Choroid plexus epithelial cell (primary cell): ENCODE data around the gene TOMM34.
A peak's percentile ranks its signal among the peaks of the same experiment; 100 is the strongest.

Experiments
- DNase-seq: peaks from one replicate; pipeline ENCODE4 v3.0.0-alpha.2; 2010; ENCODE audit warnings: low read depth
- H3K4me3 ChIP-seq: 2 replicates; pipeline ENCODE4 v1.5.1; 2011; ENCODE audit warnings: low read depth, mild to moderate bottlenecking, control low read depth, low read length, moderate library complexity
- TF ChIP-seq, protein P1 (sequence below): conservative IDR thresholded peaks from 2 replicates; pipeline ENCODE4 v1.5.1; 2011; ENCODE audit warnings: low read depth, mild to moderate bottlenecking, control low read depth, inconsistent platforms, low read length, moderate library complexity

Gene TOMM34

DNA sequence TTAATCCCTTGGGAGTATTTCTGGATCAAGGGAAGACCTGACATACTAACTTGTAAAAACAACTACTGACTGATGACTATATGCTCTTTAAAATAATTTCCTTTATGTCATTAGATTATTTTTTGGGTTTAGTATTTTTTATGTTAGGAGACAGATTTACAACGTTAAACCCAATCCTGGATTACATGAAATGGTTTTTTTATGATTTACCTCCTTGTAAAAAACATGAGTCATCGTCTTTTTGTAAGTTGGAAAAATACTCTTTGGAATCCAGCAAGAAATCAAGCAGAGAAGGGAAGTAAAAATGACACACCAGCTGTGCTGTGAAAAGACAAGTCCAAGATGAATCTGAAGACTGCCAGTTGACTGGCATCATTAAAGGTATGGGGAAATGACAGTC lies 12.9 kb upstream of the TOMM34 start:
- peak; percentile 36 for DNase-seq
- TF ChIP-seq, protein P1, sequence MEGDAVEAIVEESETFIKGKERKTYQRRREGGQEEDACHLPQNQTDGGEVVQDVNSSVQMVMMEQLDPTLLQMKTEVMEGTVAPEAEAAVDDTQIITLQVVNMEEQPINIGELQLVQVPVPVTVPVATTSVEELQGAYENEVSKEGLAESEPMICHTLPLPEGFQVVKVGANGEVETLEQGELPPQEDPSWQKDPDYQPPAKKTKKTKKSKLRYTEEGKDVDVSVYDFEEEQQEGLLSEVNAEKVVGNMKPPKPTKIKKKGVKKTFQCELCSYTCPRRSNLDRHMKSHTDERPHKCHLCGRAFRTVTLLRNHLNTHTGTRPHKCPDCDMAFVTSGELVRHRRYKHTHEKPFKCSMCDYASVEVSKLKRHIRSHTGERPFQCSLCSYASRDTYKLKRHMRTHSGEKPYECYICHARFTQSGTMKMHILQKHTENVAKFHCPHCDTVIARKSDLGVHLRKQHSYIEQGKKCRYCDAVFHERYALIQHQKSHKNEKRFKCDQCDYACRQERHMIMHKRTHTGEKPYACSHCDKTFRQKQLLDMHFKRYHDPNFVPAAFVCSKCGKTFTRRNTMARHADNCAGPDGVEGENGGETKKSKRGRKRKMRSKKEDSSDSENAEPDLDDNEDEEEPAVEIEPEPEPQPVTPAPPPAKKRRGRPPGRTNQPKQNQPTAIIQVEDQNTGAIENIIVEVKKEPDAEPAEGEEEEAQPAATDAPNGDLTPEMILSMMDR = no peak
- no peak overlapping the region for H3K4me3 ChIP-seq

DNA sequence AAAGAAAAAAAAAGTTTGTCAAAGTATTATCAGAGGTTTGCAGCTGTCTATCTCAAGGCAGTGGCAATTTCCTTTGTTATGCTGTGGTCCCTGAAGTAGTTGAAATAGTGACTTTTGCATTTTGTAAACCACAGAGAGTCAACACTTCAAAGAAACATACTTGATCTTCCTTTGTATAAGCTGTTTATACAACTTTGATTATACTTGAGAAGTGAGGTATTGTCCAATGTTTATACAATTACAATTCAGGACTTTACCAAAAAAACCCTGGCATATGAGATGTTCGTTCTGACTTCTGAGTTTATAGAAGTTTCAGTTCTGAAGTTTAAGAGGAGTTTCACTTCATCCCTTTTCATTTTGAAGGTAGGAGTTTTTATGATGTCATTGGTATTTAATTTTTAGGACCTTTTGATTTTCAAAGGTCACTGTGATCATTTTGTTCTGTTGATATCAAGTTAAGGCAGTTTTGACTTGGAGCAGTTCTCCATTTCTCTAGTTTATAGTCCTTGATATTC lies 10.1 kb upstream of the TOMM34 start:
- no peak overlapping the region for H3K4me3 ChIP-seq
- no peak for DNase-seq
- TF ChIP-seq, protein P1 = no peak

DNA sequence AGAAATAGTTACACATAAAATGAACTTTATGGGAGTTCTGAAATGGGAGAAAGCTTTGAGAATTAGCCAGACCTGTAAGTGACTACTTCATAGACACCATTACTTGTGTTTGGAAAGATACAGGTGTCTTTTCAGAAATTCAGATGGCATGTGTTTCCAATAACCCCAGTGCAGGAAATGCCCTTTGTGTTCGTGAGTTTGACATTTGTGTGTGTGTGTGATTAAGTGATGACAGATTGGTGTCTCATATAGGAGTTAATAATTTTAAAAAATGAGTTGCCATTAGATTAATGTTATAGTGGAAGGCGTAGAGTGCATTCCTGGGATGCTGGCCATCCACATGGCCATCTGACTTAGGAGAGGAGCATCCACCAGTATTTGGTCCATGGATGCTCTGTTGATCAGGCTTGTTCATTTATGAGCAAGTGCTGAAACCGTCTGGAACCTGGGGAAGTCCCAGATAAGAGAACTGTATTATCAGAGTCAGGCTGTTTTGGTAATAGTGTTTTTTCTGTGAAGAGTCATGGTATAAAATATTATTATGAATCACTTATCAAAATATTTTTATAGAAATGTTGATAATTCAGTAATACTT lies 9.2 kb upstream of the TOMM34 start:
- TF ChIP-seq, protein P1 = no peak
- no peak for DNase-seq
- H3K4me3 ChIP-seq = no peak overlapping the region

DNA sequence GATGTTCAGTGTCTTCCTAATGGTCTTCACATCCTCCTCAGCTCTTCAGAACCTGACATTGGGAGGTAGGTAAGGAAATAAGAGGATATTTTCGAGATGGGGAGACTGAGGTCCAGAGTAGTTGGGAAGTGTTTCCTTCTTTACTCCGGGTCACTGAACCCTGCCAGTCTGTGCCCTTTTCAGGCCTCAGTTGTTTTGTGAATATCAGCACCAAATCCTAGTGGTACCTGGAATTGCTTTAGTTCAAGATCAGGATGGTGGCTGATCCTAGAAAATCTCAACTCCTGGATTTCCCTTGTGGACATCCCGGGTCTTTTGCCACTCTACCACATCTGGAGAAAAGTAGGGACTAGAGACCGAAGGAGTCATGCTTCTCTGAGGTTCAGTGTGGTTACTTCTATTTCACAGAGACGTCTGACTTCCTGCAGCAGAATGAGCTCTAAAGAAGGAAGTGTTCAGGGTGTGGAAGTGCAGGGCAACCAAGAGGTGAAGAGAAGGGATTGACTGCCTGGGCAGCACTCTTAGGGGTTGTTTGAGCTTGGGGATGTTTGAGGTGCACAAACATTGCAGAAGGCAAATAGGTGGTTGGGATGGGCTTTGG lies 7.1 kb upstream of the TOMM34 start:
- TF ChIP-seq, protein P1 = no peak

DNA sequence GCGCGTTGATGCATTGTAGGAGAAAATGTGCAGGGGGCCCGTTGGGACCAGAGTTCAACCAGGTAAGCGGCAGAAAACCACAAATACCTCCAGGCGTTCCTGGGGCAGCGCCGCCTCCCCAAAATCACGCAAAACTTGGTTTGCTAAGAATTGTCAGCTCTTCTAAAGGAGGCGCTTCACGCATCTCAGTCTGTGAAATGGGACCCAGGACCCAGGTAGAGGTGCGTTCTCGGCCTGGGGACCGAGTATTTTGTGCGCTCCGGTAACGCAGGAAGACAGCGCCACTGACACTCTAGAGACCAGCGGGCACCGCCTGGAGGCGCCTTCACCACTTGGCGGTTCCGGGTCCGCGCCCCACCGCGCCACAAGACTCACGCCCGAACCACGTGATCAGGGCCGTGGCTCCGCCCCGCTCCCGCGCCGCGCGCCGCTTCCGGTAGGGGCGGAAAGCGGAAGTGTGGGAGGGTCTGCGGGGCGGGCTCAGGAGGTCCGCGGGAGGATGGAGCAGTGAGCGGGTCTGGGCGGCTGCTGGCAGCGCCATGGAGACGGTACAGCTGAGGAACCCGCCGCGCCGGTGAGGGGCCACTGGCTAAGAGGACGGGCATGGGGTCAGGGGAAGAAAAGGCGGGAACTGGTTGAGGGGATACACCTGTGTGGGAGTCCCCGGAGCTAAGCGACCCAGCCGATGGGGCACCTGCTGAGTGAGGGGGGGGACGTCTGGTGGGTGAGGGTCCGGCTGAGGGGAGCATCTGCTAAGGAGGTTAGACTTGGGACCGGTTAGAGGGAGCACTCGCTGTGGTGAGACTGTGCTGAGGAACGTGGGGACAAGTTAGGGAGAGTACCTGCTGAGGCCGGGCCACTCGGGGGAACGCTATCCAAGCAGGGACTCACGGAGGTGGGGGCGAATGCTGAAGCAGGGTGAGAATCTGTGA lies 6.1 kb upstream of the TOMM34 start, which contains the start of gene STK4:
TSS of gene STK4 (plus strand) at position 483 of the 932 bp plus-strand sequence. CDS start at position 540, 57 bp downstream.
- peak; percentile 92 for DNase-seq
- TF ChIP-seq, protein P1 = peak; percentile 52
- H3K4me3 ChIP-seq = peak within 1 kb of the TSS; percentile 90

More for the DNA sequence above, 7.1 kb upstream of the TOMM34 start:
- H3K4me3 ChIP-seq = peak overlapping the region; percentile 90
- DNase-seq = peak; percentile 15

DNA sequence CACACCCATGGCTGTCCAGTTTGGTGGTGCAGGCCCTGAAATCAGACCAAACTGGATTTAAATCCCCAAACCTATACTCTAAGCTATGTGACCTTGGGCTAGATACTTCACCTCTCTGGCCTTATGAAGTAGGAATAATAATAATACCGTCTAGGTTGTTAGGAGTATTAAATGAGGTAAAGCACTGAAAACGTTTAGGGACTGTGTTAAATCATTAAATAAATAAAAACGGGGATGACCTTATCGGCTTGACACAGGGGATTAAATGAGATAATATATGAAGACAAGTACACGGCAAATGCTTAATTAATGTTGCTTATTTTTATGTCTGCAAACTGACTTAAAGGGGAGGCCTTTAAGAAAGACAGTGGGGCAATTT lies 5.4 kb upstream of the TOMM34 start:
- DNase-seq = no peak
- H3K4me3 ChIP-seq = peak overlapping the region; percentile 90
- TF ChIP-seq, protein P1 = no peak
